Right ventricle myocardium inferior (tissue), 1 donor: ENCODE data around the gene MSH2. TPM values are rescaled to one million over a fixed set of nuclear protein-coding genes. Genes with fewer than 3 reads are reported as not detected.

Experiments used
- ATAC-seq: fragments of 200-7000 bp; cut with Tn5 transposase; one replicate; pipeline ENCODE4 v1.9.1; 2020; ENCODE audit warnings: mild to moderate bottlenecking, moderate library complexity
- DNase-seq: peaks from one replicate; pipeline ENCODE4 v3.0.0; 2021; ENCODE audit errors: missing footprints
- intact Hi-C: fragments of 100-400 bp; cut with DNase I; formaldehyde crosslinking; loops from one replicate; pipeline ENCODE4 v1.11.0; 2022
- microRNA-seq: library from miRNA; unstranded; fragments of <30 nt; microRNA quantifications from one replicate; pipeline ENCODE4 v1.2.0, GENCODE V29; 2020
- total RNA-seq: library from RNA; stranded (reverse); fragmentation: NEBNext Ultra II Directional; extraction: Animal tissue kit (Norgen Biotek cat#: 25700); gene quantifications from one replicate; pipeline ENCODE4 v1.2.1, GENCODE V29; 2021
- donor health status: DM: no; HTN: yes; CAD: no; lungs with severe emphysema.

MSH2 gene
- total RNA-seq, 1 donor from 2014 or later, result 13.2 TPM

GRCh38 chr2:47519604-47520301 is 116.8 kb downstream of the MSH2 start:
- DNase-seq (no peak), ATAC-seq (no peak)
- intact Hi-C loops, result loop anchor here (5.0 kb wide), 1 partner anchor 248 kb away; no protein-coding TSS in a partner anchor

GRCh38 chr2:47520302-47520630 is 117.3 kb downstream of the MSH2 start:
- intact Hi-C loops, result loop anchor here (5.0 kb wide), 1 partner anchor 247 kb away; no protein-coding TSS in a partner anchor
- ATAC-seq (no peak), DNase-seq (no peak)

- ATAC-seq (peak; percentile 49), DNase-seq (peak; percentile 84)
- intact Hi-C loops, result loop anchor here (5.0 kb wide), 1 partner anchor 246 kb away; no protein-coding TSS in a partner anchor
Observed at GRCh38 chr2:47520825-47521665, 118.1 kb downstream of the MSH2 start.

- intact Hi-C loops, result loop anchor here (5.0 kb wide), 1 partner anchor 246 kb away; no protein-coding TSS in a partner anchor
- ATAC-seq, result no peak
- no peak for DNase-seq
Observed at GRCh38 chr2:47521666-47522285, 118.8 kb downstream of the MSH2 start.

- ATAC-seq (no peak), DNase-seq (no peak)
- intact Hi-C loops, result loop anchor here (5.0 kb wide), 1 partner anchor 37 kb away; no protein-coding TSS in a partner anchor
Observed at GRCh38 chr2:47525167-47525566, 122.2 kb downstream of the MSH2 start.

- DNase-seq (no peak), ATAC-seq (no peak)
- intact Hi-C loops, result loop anchor here (5.0 kb wide), 1 partner anchor 34 kb away; no protein-coding TSS in a partner anchor
Observed at GRCh38 chr2:47528455-47528854, 125.5 kb downstream of the MSH2 start.

- intact Hi-C loops, result loop anchor here (5.0 kb wide), 1 partner anchor 33 kb away; no protein-coding TSS in a partner anchor
- DNase-seq (no peak), ATAC-seq (no peak)
Observed at GRCh38 chr2:47528874-47529273, 125.9 kb downstream of the MSH2 start.

- DNase-seq (no peak), ATAC-seq (no peak)
- intact Hi-C loops, result no loop called here
Observed at GRCh38 chr2:47530105-47530760, 127.3 kb downstream of the MSH2 start.

GRCh38 chr2:47531378-47532042 is 128.6 kb downstream of the MSH2 start:
- intact Hi-C loops, result no loop called here
- no peak for DNase-seq
- peak; percentile 76 for ATAC-seq

Small RNAs within 50 kb of the gene (microRNA-seq; reads per million reads assigned to microRNA genes)
- gene MIR559, result not detected

Other genes with a start within 250 kb of the MSH2 start
- not detected for gene STPG4, start 247.8 kb upstream of the MSH2 start, total RNA-seq
- 547 TPM for gene CALM2, start 226.6 kb upstream of the MSH2 start, total RNA-seq
- gene EPCAM, start 33.8 kb upstream of the MSH2 start, total RNA-seq, result 0.49 TPM
- 0.30 TPM for gene KCNK12, start 167.8 kb downstream of the MSH2 start, total RNA-seq